GM19238 (cell line): ENCODE data around the gene MTERF4.

Experiments
- DNase-seq: peaks from one replicate; pipeline ENCODE4 v3.0.0; 2011; ENCODE audit warnings: low spot score; ENCODE audit not compliant: insufficient read length

Gene MTERF4

GRCh38 chr2:241134711-241135110, 32.6 kb upstream of the MTERF4 start:
- no peak for DNase-seq

DNA sequence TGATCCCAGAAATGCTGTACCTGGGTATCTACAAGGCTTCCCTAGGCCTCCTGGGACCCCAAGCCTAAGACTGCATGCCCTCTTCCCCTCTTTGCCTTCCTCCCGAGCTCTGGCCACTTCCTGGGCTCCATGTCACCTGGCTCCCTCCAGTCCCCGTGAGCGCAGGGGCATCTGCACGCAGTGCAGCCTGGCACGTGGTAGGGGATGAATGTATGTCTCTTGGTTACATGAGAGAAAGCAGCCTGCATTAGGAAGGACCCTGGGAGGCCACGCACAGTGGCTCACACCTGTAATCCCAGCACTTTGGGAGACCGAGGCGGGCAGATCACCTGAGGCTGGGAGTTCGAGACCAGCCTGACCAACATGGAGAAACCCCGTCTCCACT, 31.3 kb upstream of the MTERF4 start:
- no peak for DNase-seq

- DNase-seq = no peak
These were observed 30.7 kb upstream of the MTERF4 start for GRCh38 chr2:241132538-241133435.

- no peak for DNase-seq
These were observed 29.4 kb upstream of the MTERF4 start for GRCh38 chr2:241131531-241131930.

GRCh38 chr2:241130316-241130715, 28.2 kb upstream of the MTERF4 start:
- DNase-seq = no peak

DNA sequence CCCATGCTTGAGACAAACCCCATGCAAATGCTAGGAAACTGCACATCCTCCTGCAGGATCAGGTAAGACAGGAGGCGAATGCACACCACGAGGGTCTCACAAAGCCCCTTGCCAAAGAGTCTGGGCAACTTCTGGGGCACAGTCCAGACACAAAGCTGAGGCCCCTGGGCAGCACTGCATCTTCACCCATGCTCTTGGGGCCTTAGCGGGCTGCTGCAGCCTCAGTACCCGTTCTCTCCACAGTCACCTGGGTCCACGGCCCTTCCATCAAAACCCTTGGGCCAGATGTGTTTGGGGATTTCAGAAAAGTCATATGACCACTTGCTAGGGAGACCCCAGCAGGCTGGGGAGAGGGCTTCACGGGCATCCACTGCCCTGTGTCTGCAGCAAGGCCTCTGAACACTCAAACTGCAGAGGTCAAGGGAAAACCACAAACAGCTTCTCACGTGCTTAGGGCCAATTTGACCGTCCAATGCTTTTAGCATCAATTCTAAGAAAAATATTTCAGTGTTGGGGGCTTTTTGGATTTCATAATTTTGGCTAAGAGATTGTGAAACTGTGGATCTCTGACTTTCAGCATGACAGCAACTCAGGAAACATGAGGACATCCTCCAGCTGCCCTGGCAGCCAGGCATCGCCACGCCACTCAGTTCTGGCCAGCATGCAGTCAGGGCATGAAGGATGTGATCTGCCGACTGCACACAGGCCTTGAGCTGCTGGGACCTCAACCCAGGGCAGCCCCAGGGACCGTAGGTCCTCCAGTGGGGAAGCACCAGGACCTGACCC, 27.2 kb upstream of the MTERF4 start:
- DNase-seq = no peak

GRCh38 chr2:241128266-241128665, 26.2 kb upstream of the MTERF4 start:
- DNase-seq = no peak

- DNase-seq = no peak
These were observed 24.7 kb upstream of the MTERF4 start for GRCh38 chr2:241126771-241127202.

DNA sequence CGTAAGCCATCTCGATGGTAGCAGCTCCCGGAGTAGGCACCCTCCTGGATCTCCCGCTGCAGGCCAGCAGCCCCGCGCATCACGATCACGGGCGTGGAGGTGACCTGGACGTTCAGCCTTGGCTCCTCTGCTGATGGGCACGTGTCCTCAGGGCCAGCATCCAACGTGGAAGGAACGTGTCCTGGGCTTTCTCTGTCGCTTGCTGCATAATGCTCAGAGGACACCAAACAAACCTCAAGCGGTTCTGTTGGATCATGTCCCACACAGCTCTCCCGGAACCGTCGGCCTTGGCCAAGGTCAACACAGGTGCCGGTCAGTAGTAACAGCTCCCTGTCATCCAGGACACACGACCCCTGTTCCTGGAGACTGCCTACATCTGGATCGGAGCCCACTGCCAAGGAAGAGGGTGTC, 24.1 kb upstream of the MTERF4 start:
- DNase-seq = no peak

DNA sequence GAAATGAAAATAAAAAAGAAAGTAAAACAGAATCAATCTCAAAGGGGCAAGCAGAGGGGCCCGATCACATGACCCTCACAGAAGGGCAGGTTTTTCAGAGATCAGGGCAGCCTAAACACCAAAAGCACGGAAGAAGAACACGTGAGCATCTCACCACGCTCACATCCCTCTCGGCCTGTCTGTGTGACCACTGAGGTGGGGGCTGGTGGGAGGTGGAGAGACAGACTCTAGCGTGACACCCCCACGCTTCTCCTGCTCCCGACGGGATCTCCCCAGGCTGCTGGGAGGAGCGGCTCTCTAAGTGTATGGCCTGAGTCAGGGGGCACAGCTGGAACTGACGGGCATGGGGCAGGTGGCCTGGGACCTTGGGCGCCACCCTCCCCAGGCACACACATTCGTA, 23.5 kb upstream of the MTERF4 start:
- DNase-seq = no peak

GRCh38 chr2:241123816-241124536, 21.9 kb upstream of the MTERF4 start:
- no peak for DNase-seq

- DNase-seq = no peak
These were observed 20.4 kb upstream of the MTERF4 start for GRCh38 chr2:241122376-241123002.

DNA sequence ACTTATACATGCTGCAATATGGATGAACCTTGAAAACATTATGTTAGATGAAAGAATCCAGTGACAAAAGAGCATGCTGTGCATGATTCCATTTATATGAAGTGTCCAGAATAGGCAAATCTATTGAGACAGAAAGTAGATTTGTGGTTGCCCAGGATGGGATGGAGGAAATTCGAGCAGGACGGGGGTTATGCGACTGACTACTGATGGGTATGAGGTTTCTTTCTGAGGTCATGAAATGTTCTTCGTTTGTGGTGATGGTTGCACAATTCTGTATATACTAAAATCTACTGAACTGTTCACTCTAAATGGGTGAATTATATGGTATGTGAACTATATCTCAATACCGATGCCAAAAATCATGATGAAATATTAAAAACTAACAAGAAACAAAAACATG, 18.9 kb upstream of the MTERF4 start:
- no peak for DNase-seq

GRCh38 chr2:241120440-241120839, 18.4 kb upstream of the MTERF4 start:
- DNase-seq = no peak

DNA sequence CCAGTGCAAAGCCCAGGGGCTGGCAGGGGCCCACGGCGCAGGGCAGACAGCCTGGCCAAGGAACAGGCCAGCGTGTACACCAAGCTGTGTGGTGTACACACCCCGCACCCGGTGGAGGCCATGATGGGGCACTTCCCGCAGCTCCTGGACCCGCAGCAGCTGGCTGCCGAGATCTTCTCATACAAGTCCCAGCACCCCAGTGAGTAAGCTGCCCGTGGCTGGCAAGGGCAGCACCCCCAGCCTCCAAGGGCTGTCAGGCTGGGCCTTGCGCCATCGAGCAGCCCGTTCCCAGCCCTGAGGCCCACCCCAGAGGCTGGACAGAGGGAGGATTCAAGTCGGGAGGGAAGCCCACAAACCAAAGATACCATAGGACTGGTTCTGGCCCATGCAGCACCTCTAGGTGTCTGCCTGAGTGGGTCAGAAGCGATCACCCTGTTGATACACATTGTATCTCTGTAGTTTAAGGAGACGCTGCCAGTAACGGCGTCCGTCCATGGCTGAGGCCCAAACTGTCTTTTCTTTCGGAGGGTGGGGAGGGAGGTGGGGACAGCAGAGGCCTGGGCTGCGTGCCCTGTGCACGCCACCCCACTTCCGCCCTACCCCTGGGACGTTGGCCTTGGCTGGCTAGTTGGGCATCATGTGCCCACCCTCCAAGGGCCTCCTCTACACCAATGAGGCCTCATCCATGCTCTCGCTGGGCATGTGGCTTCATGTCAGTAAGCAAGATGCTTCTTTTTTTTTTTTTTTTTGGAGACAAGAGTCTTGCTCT, 16.8 kb upstream of the MTERF4 start:
- DNase-seq = no peak

DNA sequence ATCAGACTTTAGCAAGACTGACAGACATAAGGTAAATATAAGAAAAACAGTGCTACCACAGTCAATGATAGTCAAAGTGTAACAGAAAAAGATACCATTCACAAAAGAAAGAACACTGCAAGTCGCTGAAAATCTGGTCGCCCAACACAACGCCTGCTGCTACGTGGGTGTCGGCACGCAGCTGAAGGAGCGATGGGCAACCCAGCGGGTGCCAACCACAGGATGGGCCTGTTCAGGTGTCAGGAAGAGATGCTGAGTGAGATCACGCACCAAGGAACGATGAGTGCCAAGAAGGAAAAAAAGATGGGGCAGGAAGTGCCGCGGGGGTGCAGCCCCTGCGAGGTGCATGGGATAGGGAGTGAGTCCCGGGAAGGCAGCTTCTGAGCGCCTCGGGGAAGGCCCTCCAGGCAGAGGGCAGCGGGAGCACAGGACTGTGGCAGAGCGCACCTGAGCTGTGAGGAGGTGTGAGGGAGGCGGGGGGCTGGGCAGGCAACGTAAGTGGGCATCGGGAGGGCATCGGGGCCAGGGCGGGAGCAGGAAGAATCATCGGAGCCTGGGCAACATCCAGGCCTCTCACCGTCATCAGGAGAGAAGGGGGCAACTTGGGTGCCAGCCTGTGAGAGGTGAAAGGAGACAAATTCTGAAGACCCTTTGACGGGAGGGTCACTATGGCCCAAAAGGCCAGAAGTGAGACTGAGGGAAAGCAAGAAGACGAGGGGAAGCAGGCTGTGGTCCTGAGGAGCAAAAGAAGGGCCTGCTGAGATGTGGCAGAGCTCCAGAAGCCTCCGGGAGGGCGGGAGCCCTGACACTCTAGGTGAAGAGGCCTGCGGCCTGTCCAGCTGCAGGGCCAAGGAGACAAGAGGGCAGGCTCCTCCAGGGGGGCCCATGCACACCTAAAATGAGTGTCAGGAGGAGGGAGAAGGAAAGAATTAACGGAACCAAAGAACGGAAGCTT, 14.8 kb upstream of the MTERF4 start:
- no peak for DNase-seq

GRCh38 chr2:241115361-241115760, 13.3 kb upstream of the MTERF4 start:
- no peak for DNase-seq

GRCh38 chr2:241114836-241115235, 12.7 kb upstream of the MTERF4 start:
- DNase-seq = no peak

- DNase-seq = no peak
These were observed 10.5 kb upstream of the MTERF4 start for GRCh38 chr2:241112592-241112991.

DNA sequence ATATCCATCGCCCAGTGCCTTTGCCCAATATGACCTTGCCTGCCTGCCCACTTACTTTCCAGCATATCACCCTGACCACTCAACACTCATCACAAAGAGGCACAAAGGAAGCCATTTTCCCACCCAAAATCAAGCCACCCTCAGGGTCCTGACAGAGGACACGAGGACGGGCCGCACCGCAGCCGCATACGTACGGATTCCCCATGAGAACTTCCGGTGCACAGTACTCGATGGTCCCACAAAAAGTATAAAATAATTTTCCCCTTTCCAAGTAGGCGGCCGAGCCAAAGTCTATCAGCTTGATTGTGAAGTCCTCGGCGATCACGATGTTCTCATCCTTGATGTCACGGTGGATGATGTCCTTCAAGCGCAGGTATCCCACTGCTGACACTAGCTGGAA, 10.0 kb upstream of the MTERF4 start:
- no peak for DNase-seq
